ENCODE data around the gene TPO.

The TPO gene

GRCh38 chr2:1369905-1370304 is 43.4 kb upstream of the TPO start:
- DNase-seq = no peak
- H3K9ac ChIP-seq (ENCODE audit: low read length) = no peak overlapping the region
- H3K4me2 ChIP-seq (ENCODE audit: low read depth, low read length) = no peak overlapping the region
- no peak overlapping the region for H2AFZ ChIP-seq (ENCODE audit: low read length)
- H4K20me1 ChIP-seq (ENCODE audit: insufficient read depth, low read length) = no peaks in the 10 kb centered on the region
- no peaks in the 10 kb centered on the region for H3K79me2 ChIP-seq (ENCODE audit: low read length)
- no peaks in the 10 kb centered on the region for H3K9me3 ChIP-seq (replicated peaks; ENCODE audit: insufficient read depth, low read length)
- H3K9me2 ChIP-seq (replicated peaks; ENCODE audit: insufficient read depth, low read length) = no peaks in the 10 kb centered on the region
- no peaks in the 10 kb centered on the region for H3K36me3 ChIP-seq (replicated peaks; ENCODE audit: insufficient read depth, low read length)
- no peak overlapping the region for H3K4me3 ChIP-seq (ENCODE audit: low read length)
- TF ChIP-seq EZH2phosphoT487 (IDR thresholded peaks at IDR 0.05; ENCODE audit: low read length) (no peak), CTCF (IDR thresholded peaks at IDR 0.05; ENCODE audit: low read length) (no peak), EZH2 (optimal IDR thresholded peaks at IDR 0.05; ENCODE audit: low read depth, low read length) (no peak)
- H3K27me3 ChIP-seq (replicated peaks; ENCODE audit: insufficient read depth, low read length) = no peaks in the 10 kb centered on the region
- H3K27ac ChIP-seq (ENCODE audit: low read length) = no peak overlapping the region
- no peaks in the 10 kb centered on the region for H3F3A ChIP-seq (ENCODE audit: insufficient read depth, low read length)
- no peaks in the 10 kb centered on the region for H3K4me1 ChIP-seq (ENCODE audit: low read length)

- Histone ChIP-seq H3K27ac (ENCODE audit: low read length) (no peak overlapping the region), H3K4me3 (ENCODE audit: low read length) (no peak overlapping the region), H3K36me3 (replicated peaks; ENCODE audit: insufficient read depth, low read length) (no peaks in the 10 kb centered on the region), H3K4me1 (ENCODE audit: low read length) (no peaks in the 10 kb centered on the region), H3K9me3 (replicated peaks; ENCODE audit: insufficient read depth, low read length) (no peaks in the 10 kb centered on the region), H3K27me3 (replicated peaks; ENCODE audit: insufficient read depth, low read length) (no peaks in the 10 kb centered on the region), H3K4me2 (ENCODE audit: low read depth, low read length) (no peak overlapping the region), H4K20me1 (ENCODE audit: insufficient read depth, low read length) (no peaks in the 10 kb centered on the region), H2AFZ (ENCODE audit: low read length) (no peak overlapping the region), H3K9ac (ENCODE audit: low read length) (no peak overlapping the region), H3K79me2 (ENCODE audit: low read length) (no peaks in the 10 kb centered on the region), H3K9me2 (replicated peaks; ENCODE audit: insufficient read depth, low read length) (no peaks in the 10 kb centered on the region), H3F3A (ENCODE audit: insufficient read depth, low read length) (no peaks in the 10 kb centered on the region)
- no peak for DNase-seq
- no peak for TF ChIP-seq EZH2phosphoT487 (IDR thresholded peaks at IDR 0.05; ENCODE audit: low read length)
- TF ChIP-seq CTCF (IDR thresholded peaks at IDR 0.05; ENCODE audit: low read length) = no peak
- TF ChIP-seq EZH2 (optimal IDR thresholded peaks at IDR 0.05; ENCODE audit: low read depth, low read length) = no peak
Measured at GRCh38 chr2:1370461-1370860, 42.8 kb upstream of the TPO start.

- Histone ChIP-seq H3K27ac (ENCODE audit: low read length) (no peak overlapping the region), H3K36me3 (replicated peaks; ENCODE audit: insufficient read depth, low read length) (no peaks in the 10 kb centered on the region), H3K9me3 (replicated peaks; ENCODE audit: insufficient read depth, low read length) (no peaks in the 10 kb centered on the region), H3K4me1 (ENCODE audit: low read length) (no peaks in the 10 kb centered on the region), H3F3A (ENCODE audit: insufficient read depth, low read length) (no peaks in the 10 kb centered on the region), H4K20me1 (ENCODE audit: insufficient read depth, low read length) (no peaks in the 10 kb centered on the region), H3K9ac (ENCODE audit: low read length) (no peak overlapping the region), H3K79me2 (ENCODE audit: low read length) (no peaks in the 10 kb centered on the region), H3K4me2 (ENCODE audit: low read depth, low read length) (no peak overlapping the region), H3K27me3 (replicated peaks; ENCODE audit: insufficient read depth, low read length) (no peaks in the 10 kb centered on the region), H3K4me3 (ENCODE audit: low read length) (no peak overlapping the region), H3K9me2 (replicated peaks; ENCODE audit: insufficient read depth, low read length) (no peaks in the 10 kb centered on the region), H2AFZ (ENCODE audit: low read length) (no peak overlapping the region)
- no peak for DNase-seq
- TF ChIP-seq CTCF (IDR thresholded peaks at IDR 0.05; ENCODE audit: low read length) = no peak
- TF ChIP-seq EZH2phosphoT487 (IDR thresholded peaks at IDR 0.05; ENCODE audit: low read length) = no peak
- TF ChIP-seq EZH2 (optimal IDR thresholded peaks at IDR 0.05; ENCODE audit: low read depth, low read length) = no peak
Measured at GRCh38 chr2:1371082-1371481, 42.2 kb upstream of the TPO start.

All from MM.1S (cell line).